ENCODE results near the gene UBL7. TPM values are rescaled to one million over a fixed set of nuclear protein-coding genes. Genes with fewer than 3 reads are reported as not detected.
A peak's percentile ranks its signal among the peaks of the same experiment; 100 is the strongest.

Gene UBL7
- total RNA-seq, 2 experiments from 2014 or later, result 56.6 to 56.8 TPM

DNA sequence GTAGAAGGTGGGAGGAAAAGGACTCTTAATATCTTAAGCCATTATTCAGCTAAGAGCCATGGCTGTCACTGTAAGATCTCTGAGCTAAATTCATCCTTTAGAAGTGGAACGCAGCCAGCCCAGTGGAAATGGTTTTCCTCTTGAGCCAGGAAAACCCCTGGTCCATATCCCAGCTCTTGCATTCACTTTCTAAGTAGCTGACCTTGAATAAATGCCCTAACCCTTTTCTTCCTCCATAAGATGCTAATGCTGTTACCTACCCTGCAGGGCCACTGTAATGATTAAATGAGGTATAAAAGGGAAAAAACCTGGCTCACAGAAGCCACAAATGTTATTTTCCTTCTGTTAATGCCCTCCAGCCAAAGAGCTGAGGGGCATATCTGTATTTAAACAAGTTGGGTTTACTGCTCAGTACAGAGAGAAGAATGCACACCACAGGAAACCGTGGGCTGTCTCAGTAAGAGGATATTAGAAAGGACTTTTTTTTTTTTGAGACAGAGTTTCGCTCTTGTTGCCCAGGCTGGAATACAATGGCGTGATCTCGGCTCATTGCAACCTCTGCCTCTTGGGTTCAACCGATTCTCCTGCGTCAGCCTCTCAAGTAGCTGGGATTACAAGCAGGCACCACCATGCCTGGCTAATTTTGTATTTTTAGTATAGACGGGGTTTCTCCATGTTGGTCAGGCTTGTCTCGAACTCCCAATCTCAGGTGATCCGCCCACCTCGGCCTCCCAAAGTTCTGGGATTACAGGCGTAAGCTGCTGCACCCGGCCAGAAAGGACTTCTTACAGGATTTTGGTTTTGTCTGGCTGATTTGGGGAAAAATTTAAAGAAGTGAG, 6.8 kb downstream of the UBL7 start:
- H3K27ac Mint-ChIP-seq, result peak overlapping the region; percentile 78
- no peaks in the 10 kb centered on the region for H3K27me3 Mint-ChIP-seq
- no peaks in the 10 kb centered on the region for H3K9me3 Mint-ChIP-seq
- peaks cover 39% of the 10 kb centered on the region for H3K36me3 Mint-ChIP-seq
- DNase-seq, result no peak
- peak overlapping the region; percentile 26 for H3K4me3 Mint-ChIP-seq
- H3K4me1 Mint-ChIP-seq, result peaks cover 32% of the 10 kb centered on the region

DNA sequence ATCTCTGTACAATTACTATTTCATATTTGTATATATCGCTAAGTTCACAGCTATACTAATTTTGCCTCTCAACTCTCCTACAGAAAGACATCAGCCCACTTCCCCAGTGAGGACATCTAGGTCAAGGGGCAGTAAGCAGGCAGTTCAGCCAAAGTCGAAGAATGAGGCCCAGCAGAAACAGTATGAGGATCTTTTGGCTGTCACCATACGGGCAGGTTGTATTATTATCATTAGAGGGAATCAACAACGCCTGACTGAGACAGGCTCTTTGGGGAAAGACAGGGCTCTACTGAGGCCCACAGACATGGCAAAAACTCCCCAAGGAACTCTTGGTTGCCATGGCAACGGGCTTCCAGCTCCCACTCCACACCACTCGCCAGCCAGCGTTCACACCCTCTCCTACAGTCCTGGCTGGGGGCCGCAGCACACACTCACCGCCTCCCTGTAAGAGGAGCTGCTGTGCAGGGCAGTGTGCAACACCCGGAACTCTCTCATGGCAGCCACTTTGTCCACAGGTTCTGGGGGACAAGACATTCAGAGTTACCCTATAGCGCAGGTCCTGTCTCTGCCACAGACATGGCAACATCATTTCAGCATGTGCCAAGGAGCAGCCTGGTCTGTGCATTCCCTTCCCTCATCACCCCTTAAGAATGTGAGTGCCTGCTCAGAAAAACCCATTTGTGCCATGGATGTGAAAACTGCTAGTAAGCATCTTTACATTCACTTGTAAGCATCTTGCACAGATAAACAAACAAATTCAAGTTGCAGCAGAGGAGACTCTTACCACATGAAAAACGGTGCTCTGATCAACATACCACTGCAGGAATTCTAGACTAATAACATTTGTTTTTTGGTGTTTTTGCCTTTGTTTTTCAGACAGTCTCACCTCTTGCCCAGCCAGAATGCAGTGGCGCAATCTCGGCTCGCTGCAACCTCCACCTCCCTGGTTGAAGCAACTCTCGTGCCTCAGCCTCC, 8.8 kb downstream of the UBL7 start:
- H3K9me3 Mint-ChIP-seq, result no peaks in the 10 kb centered on the region
- H3K27ac Mint-ChIP-seq, result no peak overlapping the region
- no peak for DNase-seq
- H3K36me3 Mint-ChIP-seq, result peaks cover 40% of the 10 kb centered on the region
- no peak overlapping the region for H3K4me3 Mint-ChIP-seq
- no peaks in the 10 kb centered on the region for H3K27me3 Mint-ChIP-seq
- peaks cover 26% of the 10 kb centered on the region for H3K4me1 Mint-ChIP-seq

DNA sequence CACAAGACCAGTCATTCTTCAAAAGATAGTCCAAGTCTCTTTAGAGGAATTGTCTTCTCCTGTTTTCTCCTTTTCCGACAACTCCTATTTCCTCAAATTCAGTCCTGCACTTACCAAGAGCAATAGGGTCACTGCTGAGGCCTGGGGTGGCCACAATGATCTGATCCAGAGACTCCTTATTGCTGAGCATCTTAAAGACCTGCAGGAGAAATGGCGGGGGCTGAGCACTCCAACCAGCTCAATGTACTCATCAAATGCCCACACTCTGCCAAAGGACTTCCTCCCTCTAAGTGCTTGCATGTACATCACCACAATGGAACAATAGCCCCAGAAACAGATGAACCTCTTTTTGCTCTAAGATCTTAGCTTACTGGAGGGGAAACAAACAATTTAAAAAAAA, 9.6 kb downstream of the UBL7 start:
- Mint-ChIP-seq H3K27ac (no peak overlapping the region), H3K9me3 (no peaks in the 10 kb centered on the region), H3K27me3 (no peaks in the 10 kb centered on the region), H3K4me3 (no peak overlapping the region), H3K4me1 (peaks cover 26% of the 10 kb centered on the region), H3K36me3 (peaks cover 41% of the 10 kb centered on the region)
- no peak for DNase-seq

DNA sequence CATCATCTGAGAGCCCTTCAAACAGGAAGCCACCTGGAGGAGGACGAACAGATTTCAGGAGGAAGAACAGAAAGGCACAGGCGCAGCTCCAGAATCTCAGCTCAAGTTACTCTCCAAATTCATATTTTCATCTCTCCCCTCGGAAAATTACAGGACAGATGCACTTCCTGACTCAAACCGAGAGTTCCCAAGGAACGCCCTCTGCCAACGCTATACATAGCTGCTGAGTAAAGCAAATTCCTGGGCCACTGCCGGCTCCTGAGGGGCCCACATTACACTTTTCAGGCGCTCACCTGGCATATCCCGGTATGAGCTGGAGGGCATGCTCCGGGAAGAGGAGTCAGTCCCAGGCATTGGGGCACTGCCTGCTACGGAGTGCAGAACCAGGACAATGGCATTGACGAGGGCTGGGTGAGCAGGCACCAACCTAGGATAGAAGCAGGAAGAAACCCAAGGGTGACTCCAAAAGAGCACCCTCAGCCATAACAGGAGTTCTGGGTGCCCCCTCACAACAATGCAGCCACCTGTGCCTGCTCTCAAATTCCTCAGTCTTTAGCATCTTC, 11.2 kb downstream of the UBL7 start:
- peaks cover 36% of the 10 kb centered on the region for H3K36me3 Mint-ChIP-seq
- no peaks in the 10 kb centered on the region for H3K9me3 Mint-ChIP-seq
- no peak for DNase-seq
- no peaks in the 10 kb centered on the region for H3K27me3 Mint-ChIP-seq
- peaks cover 21% of the 10 kb centered on the region for H3K4me1 Mint-ChIP-seq
- H3K27ac Mint-ChIP-seq, result no peak overlapping the region
- no peak overlapping the region for H3K4me3 Mint-ChIP-seq

DNA sequence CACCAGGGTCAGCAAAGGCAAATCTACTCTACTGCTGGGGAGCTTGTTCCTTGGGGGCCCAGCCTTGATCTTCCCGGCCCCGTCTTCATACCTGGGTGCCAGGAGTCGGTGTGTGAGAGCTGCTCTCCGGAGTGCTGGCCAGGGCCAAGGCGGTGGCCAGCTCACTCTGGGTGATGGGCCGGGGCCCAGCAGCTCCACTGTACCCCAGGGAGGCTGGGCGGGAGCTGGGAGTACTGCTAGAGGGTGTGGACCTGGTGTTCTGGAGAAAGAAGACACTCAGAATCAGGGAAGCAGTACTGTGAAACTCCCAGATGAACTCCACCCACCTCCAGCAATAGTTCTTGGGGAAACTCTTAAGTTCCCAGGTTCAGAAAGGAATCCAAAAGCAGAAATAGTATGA, 11.9 kb downstream of the UBL7 start:
- H3K4me1 Mint-ChIP-seq, result peaks cover 15% of the 10 kb centered on the region
- H3K36me3 Mint-ChIP-seq, result peaks cover 32% of the 10 kb centered on the region
- H3K9me3 Mint-ChIP-seq, result no peaks in the 10 kb centered on the region
- H3K27ac Mint-ChIP-seq, result no peak overlapping the region
- no peaks in the 10 kb centered on the region for H3K27me3 Mint-ChIP-seq
- H3K4me3 Mint-ChIP-seq, result no peak overlapping the region
- no peak for DNase-seq

DNA sequence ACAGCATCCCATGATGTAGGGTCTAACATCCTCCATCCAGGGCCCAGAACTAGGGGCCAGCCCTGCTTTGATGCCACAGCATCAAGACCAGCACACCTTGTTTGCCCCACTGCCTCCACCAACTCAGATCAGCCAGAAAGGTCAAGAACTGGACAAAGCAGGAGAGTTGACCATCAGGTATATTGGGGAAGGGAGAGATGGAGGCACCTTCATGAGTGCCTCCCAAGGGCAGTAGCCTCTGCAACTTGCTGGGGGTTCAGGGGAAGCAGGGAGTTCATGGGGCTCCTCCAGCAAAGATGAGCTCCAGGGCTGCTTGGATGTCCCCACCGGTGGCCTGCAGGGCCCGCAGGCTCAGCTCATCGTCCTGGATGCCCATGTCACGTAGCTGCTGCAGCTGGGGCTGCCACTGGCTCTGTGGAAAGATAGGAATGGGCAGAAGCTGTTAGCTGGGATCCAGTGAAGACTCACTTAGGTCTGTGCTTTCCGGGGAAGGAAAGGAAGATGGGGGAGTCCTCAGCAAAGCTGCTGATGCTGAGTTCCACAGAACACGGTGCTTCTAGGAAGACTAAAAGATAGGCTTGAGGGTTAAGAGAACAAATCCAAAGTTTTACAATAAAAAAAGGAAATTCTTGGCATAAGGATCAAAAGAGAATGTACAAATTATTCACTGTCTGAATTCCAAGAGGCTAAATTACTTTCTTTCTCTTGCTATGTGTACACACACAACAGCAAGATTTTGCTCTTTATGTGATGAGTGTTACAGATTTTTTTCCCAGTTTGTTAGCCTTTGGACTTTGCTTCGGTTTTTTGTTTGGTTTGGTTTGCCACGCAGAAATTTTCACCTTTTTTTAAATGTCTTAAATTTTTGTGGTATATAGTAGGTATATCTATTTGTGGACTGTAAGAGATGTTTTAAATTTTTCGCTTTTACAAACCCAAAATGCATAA, 14.9 kb downstream of the UBL7 start:
- H3K27ac Mint-ChIP-seq, result no peak overlapping the region
- H3K4me3 Mint-ChIP-seq, result no peak overlapping the region
- H3K4me1 Mint-ChIP-seq, result no peaks in the 10 kb centered on the region
- H3K36me3 Mint-ChIP-seq, result peaks cover 13% of the 10 kb centered on the region
- no peaks in the 10 kb centered on the region for H3K27me3 Mint-ChIP-seq
- no peaks in the 10 kb centered on the region for H3K9me3 Mint-ChIP-seq
- DNase-seq, result no peak

DNA sequence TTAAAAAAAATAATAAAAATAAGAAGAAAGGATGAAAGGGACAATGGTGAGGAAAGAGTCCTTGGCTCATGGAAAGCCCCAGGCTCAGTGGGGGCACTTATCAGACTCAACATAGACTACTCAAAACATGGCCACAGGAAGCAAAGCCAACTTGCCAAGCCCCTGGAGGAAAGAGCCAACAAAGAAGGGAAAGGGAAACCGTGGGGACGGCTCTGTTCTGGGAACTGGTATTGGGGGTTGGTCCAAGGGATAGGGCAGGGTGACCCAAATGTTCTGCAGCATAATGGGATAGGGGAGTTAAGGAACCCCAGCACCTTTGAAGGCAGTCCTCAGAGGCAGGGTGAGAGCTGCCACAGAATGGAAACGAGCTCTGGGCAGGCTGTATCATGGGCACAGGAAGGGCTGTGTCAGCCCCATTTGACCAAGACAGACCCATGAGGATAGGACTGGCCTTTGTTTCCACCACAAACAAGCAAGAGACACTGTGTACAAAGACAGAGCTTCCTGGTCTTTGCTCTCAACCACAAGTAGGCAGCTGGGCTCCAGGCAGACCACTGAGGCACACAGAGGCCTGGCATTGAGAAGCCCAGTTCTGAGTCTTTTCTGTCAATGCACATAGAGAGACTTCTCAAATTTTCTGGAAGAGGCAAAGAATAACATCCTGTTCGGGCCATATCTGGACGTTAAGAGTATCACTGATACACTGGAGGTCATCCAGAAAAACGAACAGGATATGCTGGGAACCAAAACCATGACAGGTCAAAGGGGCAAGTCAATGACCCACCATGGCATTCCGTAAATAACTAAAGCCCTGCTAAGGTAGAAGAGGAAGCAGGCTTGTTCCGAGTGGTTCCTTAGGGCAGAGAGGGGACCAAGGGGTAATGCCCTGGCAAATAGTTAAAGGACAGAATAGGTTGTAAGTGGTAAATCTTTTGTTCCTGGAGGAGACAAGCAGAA, 16.6 kb downstream of the UBL7 start:
- Mint-ChIP-seq H3K27me3 (no peaks in the 10 kb centered on the region), H3K9me3 (no peaks in the 10 kb centered on the region), H3K4me1 (no peaks in the 10 kb centered on the region)

DNA sequence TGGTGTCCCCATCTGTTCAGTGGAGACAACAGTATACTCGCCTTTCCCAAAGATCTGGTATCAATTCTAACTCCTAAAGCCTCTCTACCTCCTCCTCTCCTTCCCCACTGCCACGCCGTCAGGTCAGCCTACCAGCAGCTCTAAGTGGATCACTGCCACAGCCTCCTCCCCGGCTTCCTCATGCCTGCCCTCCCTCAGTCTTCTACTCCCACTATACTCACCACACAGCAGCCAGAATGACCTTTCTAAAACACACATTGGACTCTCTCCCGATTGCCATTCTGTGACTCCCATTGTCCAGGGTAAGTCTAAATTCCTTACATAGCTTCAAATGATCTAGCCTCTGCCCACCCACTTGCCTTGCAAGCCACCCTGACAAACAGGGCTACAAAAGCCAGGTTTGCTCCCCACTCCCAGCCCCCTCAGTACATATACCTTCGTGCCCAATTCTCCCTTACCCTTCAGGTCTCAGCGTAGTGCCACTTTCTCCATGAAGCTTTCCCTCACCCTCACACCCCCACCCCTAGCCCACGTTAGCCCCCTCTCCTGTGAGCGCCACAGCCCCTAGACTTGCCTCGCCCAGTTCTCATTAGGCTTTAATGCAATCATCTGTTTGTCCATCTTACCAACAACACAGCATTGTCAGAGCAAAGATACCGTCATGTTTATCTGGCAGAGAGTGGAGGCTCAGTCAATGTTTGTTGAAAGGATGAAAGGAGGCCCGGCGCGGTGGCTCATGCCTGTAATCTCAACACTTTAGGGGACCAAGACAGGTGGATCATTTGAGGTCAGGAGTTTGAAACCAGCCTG, 17.7 kb downstream of the UBL7 start:
- Mint-ChIP-seq H3K27me3 (no peaks in the 10 kb centered on the region), H3K4me1 (peaks cover 6% of the 10 kb centered on the region), H3K9me3 (no peaks in the 10 kb centered on the region), H3K36me3 (peaks cover 10% of the 10 kb centered on the region), H3K27ac (no peak overlapping the region), H3K4me3 (no peak overlapping the region)
- no peak for DNase-seq

More for the DNA sequence above, 16.6 kb downstream of the UBL7 start:
- Mint-ChIP-seq H3K4me3 (no peak overlapping the region), H3K36me3 (peaks cover 11% of the 10 kb centered on the region), H3K27ac (peak overlapping the region; percentile 21)
- no peak for DNase-seq

DNA sequence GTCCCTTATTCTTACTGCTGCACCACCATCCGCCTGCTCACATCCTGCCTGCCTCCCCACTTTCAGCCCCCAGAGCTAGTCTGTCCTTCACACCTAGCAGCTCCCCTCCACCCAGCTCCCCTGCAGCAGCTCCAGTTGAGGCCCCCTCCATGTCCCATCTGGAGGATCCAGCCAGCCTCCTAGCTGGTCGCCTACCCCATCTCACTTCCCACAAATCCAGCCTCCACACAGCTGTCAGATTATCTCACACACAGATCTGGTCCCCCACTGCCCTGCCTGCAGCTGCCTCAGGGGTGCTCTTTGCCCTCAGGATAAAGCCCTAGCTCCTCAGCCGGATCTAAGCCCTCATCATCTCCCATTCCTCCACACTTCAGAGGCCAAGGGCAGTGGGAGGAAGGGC, 18.4 kb downstream of the UBL7 start:
- Mint-ChIP-seq H3K4me3 (no peak overlapping the region), H3K4me1 (peaks cover 8% of the 10 kb centered on the region), H3K9me3 (no peaks in the 10 kb centered on the region), H3K36me3 (peaks cover 5% of the 10 kb centered on the region), H3K27ac (no peak overlapping the region), H3K27me3 (no peaks in the 10 kb centered on the region)
- DNase-seq, result no peak

DNA sequence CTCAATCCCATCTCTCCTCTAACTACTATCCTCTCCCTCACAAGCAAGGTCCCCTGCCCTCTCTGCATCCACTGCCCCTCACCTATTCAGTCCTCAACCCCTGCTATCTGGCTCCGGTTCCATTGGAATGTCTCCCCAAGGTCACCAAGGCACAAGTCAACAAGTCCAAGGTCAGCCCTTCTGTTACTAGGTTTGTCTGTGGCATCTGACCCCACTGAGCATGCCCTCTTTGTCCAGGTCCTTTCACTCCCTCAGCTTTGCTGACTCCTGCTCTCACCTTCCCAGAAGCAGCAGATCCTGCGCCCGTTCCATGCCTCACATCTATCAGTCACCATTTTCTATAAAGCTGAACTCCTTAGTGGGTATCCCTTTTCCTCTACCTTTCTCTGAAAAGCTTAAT, 18.9 kb downstream of the UBL7 start:
- Mint-ChIP-seq H3K9me3 (no peaks in the 10 kb centered on the region), H3K27ac (no peak overlapping the region), H3K4me1 (peaks cover 9% of the 10 kb centered on the region), H3K4me3 (no peak overlapping the region), H3K36me3 (peaks cover 5% of the 10 kb centered on the region), H3K27me3 (no peaks in the 10 kb centered on the region)
- no peak for DNase-seq

DNA sequence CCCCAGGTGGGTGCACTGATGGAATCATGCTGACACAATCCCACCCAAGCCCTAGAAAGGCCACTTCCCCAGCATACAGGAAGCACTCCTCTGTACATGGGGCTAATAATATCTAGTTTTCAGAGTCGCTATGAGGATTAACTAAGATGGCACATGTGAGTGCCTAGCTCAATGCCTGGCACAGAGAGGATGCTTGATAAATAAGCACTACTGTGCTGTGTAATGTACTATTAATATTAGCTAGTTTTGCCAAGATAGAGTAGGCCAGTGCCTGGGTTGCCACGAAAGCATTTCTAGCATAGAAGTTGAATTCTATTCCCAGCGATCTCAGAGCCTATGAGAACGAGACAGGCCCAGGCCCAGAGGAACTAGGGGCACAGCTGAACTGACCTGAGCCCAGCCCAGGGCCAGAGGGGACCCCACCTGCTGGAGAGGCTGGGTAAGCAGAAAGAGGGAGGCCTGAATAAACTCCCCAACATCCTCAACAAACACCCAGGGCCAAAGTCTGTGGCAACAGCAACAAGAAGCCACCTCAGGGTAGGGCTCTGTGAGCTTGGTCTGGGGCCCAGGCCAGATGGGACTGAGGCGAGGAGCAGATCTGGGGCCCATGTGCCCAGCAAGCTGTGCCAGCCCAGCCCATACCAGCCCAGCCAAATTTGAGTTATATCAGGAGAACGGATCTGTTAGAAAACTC, 19.6 kb downstream of the UBL7 start:
- Mint-ChIP-seq H3K27ac (no peak overlapping the region), H3K9me3 (no peaks in the 10 kb centered on the region), H3K4me1 (peaks cover 14% of the 10 kb centered on the region), H3K27me3 (no peaks in the 10 kb centered on the region), H3K4me3 (no peak overlapping the region), H3K36me3 (peaks cover 2% of the 10 kb centered on the region)
- no peak for DNase-seq

DNA sequence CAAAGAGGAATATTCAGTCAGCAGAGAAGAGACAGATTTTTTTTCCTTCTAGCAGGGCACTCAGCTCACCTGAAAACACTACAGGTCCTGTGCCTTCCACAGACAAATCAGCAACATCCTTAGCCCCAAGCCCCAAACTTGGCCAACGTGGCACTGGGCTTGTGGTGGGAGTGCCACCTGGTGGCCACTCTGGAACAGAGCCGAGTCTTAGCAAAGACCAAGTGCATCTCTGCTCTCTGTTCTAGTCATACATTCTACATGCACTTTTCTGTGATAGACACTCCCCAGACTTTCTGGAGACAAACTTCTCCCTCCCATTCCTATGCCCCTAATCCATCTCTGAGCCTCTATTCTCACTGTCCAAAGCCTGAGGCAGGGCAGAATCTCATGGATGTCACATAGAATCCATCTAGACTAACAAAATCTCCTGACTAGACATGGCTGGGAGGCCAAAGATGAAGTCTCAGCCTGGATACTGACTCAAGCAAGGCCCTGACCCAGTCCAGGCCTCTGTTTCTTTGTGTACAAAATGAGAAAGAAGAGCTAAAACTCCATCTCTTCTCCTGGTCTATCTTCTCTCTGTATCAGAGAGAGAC, 22.1 kb downstream of the UBL7 start:
- H3K9me3 Mint-ChIP-seq, result no peaks in the 10 kb centered on the region
- no peaks in the 10 kb centered on the region for H3K27me3 Mint-ChIP-seq
- H3K4me1 Mint-ChIP-seq, result peaks cover 38% of the 10 kb centered on the region
- peak overlapping the region; percentile 32 for H3K27ac Mint-ChIP-seq
- H3K36me3 Mint-ChIP-seq, result no peaks in the 10 kb centered on the region
- peak; percentile 78 for DNase-seq
- H3K4me3 Mint-ChIP-seq, result no peak overlapping the region

Measured in activated naive CD8-positive, alpha-beta T cell treated with anti-CD3 and anti-CD28 coated beads for 36 hours (primary cell).